ENCODE data around the gene PLA2G2C. TPM values are rescaled to one million over a fixed set of nuclear protein-coding genes. Genes with fewer than 3 reads are reported as not detected.

The PLA2G2C gene
- total RNA-seq (not detected), total RNA-seq (0 to 1.4 (median 0.32) reads per million in 172 experiments)
- 0.09 TPM for polyA plus RNA-seq (2013, experiment 1 of 2)
- polyA plus RNA-seq (2013, experiment 2 of 2): 0.16 TPM

DNA sequence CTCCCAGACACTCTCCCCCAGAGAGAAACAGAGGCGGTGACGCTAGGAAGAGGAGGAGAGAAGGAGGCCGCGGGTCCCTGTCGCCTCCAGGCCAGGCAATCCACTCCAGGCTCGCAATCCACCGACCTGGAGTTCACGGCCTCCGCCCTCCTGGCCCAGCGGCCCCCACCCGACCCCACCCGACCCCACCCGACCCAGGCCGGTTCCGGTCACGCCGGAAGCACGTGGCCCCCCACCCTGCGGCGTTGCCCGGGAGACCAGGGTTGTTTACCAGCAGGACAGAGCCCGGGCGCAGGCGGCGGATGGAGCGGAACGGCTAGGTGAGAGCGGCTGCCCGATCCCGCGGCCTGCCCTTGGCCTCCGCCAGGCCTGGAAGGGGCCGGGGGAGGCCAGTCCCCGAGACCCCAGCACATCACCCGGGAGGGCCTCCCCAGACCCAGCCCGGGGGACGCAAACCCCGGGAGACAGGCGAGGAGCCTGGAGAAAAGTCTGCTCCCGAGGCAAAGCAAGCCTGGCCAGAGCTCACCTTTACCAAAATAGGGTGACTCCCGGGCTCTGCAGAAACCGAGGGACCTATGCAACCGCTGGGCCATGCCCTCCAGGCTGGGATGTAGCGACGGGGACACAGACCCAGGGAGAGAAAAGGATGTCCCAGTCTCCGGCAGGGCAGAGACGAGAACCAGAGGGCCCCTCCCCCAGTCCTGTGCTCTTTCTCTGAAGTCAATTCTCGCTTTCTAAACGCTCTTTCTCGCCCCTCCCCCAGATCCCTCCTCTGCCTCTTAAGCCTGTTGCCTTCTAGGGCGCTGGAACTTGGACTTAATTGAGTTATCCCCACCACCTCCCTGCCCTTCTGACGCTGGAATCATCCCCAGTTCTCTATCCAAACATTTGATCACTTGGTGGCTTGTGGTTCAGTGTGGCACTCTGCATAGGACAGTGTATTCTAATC lies at the start of gene PLA2G2C, which contains the start of gene UBXN10:
TSS of gene PLA2G2C (minus strand) at position 685 of the 949 bp plus-strand sequence. CDS start 9,155 bp downstream, outside the sequence.
TSS of gene UBXN10 (plus strand) at position 263 of the 949 bp plus-strand sequence. CDS start 4,466 bp downstream, outside the sequence.
- intact Hi-C loops (cut with DNase I, micrococcal nuclease): no loop called here
- peak within 1 kb of the TSS; percentile 89 for H3K4me3 Mint-ChIP-seq
- peaks cover 48% of the 10 kb centered on the region for H3K4me1 Mint-ChIP-seq (ENCODE audit: low read depth)
- Histone ChIP-seq H3K4me3 (ENCODE audit: low read length) (peak within 1 kb of the TSS; percentile 67), H3K27me3 (ENCODE audit: control insufficient read depth in 1 of 2, insufficient read depth in 2 of 2, low read length in 2 of 2) (no peaks in the 10 kb centered on the region), H3K9me3 (ENCODE audit: control insufficient read depth in 1 of 2, insufficient read depth in 1 of 2, low read length in 2 of 2) (no peaks in the 10 kb centered on the region), H3K36me3 (ENCODE audit: insufficient read depth, low read length) (no peaks in the 10 kb centered on the region), H3K27ac (ENCODE audit: low read depth in 1 of 2, low read length in 2 of 2) (peak within 1 kb of the TSS in 1 of 2 donors; percentile 65), H3K4me1 (ENCODE audit: insufficient read depth, low read length) (peaks cover 44% of the 10 kb centered on the region)
- peak within 1 kb of the TSS; percentile 79 for H3K27ac Mint-ChIP-seq
- H3K9me3 Mint-ChIP-seq: no peaks in the 10 kb centered on the region
- no peaks in the 10 kb centered on the region for H3K27me3 Mint-ChIP-seq
- ChIA-PET POLR2A (interaction anchor here (0.6 kb wide), 1 partner anchor 60 kb away, joined by 3 read pairs; no protein-coding TSS in a partner anchor), CTCF (interaction anchor here (0.9 kb wide), 1 partner anchor 34 kb away, joined by 3 read pairs; no protein-coding TSS in a partner anchor)
- peak; percentile 48 for ATAC-seq (ENCODE audit: poor library complexity)
- no peaks in the 10 kb centered on the region for H3K36me3 Mint-ChIP-seq (ENCODE audit: low read depth)
- TF ChIP-seq, protein P1, sequence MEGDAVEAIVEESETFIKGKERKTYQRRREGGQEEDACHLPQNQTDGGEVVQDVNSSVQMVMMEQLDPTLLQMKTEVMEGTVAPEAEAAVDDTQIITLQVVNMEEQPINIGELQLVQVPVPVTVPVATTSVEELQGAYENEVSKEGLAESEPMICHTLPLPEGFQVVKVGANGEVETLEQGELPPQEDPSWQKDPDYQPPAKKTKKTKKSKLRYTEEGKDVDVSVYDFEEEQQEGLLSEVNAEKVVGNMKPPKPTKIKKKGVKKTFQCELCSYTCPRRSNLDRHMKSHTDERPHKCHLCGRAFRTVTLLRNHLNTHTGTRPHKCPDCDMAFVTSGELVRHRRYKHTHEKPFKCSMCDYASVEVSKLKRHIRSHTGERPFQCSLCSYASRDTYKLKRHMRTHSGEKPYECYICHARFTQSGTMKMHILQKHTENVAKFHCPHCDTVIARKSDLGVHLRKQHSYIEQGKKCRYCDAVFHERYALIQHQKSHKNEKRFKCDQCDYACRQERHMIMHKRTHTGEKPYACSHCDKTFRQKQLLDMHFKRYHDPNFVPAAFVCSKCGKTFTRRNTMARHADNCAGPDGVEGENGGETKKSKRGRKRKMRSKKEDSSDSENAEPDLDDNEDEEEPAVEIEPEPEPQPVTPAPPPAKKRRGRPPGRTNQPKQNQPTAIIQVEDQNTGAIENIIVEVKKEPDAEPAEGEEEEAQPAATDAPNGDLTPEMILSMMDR (IDR thresholded peaks at IDR 0.05): no peak
- DNase-seq: peak; percentile 24 to 66 (median 36)

DNA sequence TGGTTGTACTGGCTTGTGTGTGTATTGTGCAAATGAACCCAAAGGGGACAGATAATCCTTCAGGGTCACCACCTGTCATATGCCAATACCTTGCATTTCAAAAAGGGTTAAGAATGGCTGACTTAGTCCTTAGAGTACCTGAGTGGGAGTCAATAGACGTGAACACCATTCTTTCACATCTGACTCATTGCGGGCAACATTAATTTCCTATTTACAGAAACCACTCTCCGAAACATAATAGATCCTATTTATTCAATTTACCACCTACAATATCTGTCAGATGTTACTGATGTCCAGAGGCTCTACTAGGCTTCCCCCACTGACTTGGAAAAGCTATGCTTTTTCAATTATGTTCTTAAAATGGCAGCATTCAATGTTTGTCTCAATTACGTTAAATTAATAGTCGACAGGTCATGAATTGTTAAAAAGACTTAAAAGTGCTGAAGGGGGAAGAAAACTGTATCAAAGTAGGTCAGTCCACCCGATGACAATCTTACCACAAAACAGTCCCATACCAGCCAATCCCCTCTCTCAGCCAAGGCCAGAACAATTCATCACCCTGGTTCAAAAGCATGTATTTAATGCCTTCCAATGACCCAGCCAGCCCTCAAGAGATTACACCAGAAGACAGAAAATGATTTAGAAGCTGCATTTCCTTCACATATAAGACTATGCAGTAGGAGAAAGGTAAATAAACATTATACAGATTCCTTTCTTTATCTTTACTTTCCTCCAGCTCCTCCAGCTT lies 48.6 kb upstream of the PLA2G2C start:
- Histone ChIP-seq H3K36me3 (ENCODE audit: insufficient read depth, low read length) (no peaks in the 10 kb centered on the region), H3K4me1 (ENCODE audit: insufficient read depth, low read length) (no peaks in the 10 kb centered on the region), H3K9me3 (ENCODE audit: control insufficient read depth in 1 of 2, insufficient read depth in 1 of 2, low read length in 2 of 2) (no peaks in the 10 kb centered on the region), H3K27ac (ENCODE audit: low read depth in 1 of 2, low read length in 2 of 2) (no peak overlapping the region), H3K4me3 (ENCODE audit: low read length) (no peak overlapping the region), H3K27me3 (ENCODE audit: control insufficient read depth in 1 of 2, insufficient read depth in 2 of 2, low read length in 2 of 2) (peaks cover 9 to 14% of the 10 kb centered on the region in 2 experiments)
- ATAC-seq (ENCODE audit: poor library complexity) (no peak), DNase-seq (no peak)
- Mint-ChIP-seq H3K9me3 (no peaks in the 10 kb centered on the region), H3K36me3 (ENCODE audit: low read depth) (no peaks in the 10 kb centered on the region), H3K4me1 (ENCODE audit: low read depth) (no peaks in the 10 kb centered on the region), H3K4me3 (no peak overlapping the region), H3K27ac (no peak overlapping the region), H3K27me3 (peaks cover 28% of the 10 kb centered on the region)
- intact Hi-C loops (cut with DNase I, micrococcal nuclease): loop anchor here in 1 of 2 experiments (1.0 kb wide), 1 partner anchor 258 kb away; no protein-coding TSS in a partner anchor
- POLR2A ChIA-PET: no interaction called here
- CTCF ChIA-PET: no interaction called here
- TF ChIP-seq, protein P1 (IDR thresholded peaks at IDR 0.05): no peak

DNA sequence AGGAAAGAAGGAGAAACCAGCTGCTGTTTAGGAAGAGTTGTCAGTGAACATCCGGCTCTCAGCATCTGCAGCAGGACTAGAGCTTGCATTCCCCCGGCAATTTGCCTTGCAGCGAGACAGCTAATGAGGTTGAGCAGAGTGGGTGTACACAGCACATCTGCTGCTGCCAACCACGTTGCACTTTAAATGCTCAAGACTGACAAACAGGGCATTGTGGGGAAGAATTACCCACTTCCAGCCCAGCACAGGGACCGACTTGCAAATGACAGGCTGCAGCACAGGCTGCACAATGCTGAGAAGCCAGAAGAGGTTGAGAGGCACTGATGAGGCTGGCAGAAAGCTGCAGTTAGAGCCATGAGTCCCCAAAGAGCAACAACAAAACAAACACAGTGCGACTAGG lies 47.5 kb upstream of the PLA2G2C start:
- CTCF ChIA-PET: no interaction called here

More for the DNA sequence above, 47.5 kb upstream of the PLA2G2C start:
- TF ChIP-seq, protein P1 (IDR thresholded peaks at IDR 0.05): no peak
- Mint-ChIP-seq H3K27ac (no peak overlapping the region), H3K4me1 (ENCODE audit: low read depth) (no peaks in the 10 kb centered on the region), H3K9me3 (no peaks in the 10 kb centered on the region), H3K4me3 (no peak overlapping the region), H3K27me3 (peaks cover 26% of the 10 kb centered on the region), H3K36me3 (ENCODE audit: low read depth) (no peaks in the 10 kb centered on the region)
- Histone ChIP-seq H3K4me1 (ENCODE audit: insufficient read depth, low read length) (no peaks in the 10 kb centered on the region), H3K36me3 (ENCODE audit: insufficient read depth, low read length) (no peaks in the 10 kb centered on the region), H3K27me3 (ENCODE audit: control insufficient read depth in 1 of 2, insufficient read depth in 2 of 2, low read length in 2 of 2) (peaks cover 12 to 13% of the 10 kb centered on the region in 2 experiments), H3K9me3 (ENCODE audit: control insufficient read depth in 1 of 2, insufficient read depth in 1 of 2, low read length in 2 of 2) (no peaks in the 10 kb centered on the region), H3K4me3 (ENCODE audit: low read length) (no peak overlapping the region), H3K27ac (ENCODE audit: low read depth in 1 of 2, low read length in 2 of 2) (no peak overlapping the region)
- POLR2A ChIA-PET: no interaction called here
- DNase-seq: no peak
- intact Hi-C loops (cut with DNase I, micrococcal nuclease): loop anchor here in 1 of 2 experiments (1.0 kb wide), 1 partner anchor 259 kb away; no protein-coding TSS in a partner anchor
- ATAC-seq (ENCODE audit: poor library complexity): no peak
